GM12873 (cell line): Measurements from ENCODE around the gene GCN1.

Source experiments
- CTCF ChIP-seq: IDR thresholded peaks from 2 replicates; pipeline ENCODE4 v1.5.1; 2012; ENCODE audit warnings: low read depth, mild to moderate bottlenecking, moderate library complexity, low read length, control low read depth; ENCODE audit not compliant: insufficient read depth; ENCODE audit errors: missing control alignments

Gene GCN1

GRCh38 chr12:120115692-120116440 is 78.6 kb downstream of the GCN1 start:
- no peak for TF ChIP-seq CTCF

DNA sequence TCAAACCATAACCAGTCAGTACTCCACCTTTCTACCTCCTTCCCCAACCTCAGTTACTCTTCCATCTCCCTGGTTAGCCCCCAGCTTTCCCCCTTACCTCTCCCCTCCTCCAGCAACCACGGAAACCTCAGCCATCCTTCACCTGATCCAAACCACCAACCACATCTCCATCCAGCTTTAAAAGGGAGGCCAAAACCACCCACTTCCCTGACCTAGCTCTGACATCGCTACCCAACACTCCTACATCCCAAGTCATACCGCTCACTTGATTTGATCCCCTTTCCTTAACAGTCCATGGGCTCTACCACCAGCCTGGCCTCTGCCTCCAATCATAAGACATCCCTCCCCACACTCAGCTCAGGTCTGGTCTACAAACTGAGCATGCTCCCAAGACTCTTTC is 79.4 kb downstream of the GCN1 start:
- no peak for TF ChIP-seq CTCF

GRCh38 chr12:120110550-120111501 is 83.7 kb downstream of the GCN1 start:
- TF ChIP-seq CTCF: peak; percentile 5

DNA sequence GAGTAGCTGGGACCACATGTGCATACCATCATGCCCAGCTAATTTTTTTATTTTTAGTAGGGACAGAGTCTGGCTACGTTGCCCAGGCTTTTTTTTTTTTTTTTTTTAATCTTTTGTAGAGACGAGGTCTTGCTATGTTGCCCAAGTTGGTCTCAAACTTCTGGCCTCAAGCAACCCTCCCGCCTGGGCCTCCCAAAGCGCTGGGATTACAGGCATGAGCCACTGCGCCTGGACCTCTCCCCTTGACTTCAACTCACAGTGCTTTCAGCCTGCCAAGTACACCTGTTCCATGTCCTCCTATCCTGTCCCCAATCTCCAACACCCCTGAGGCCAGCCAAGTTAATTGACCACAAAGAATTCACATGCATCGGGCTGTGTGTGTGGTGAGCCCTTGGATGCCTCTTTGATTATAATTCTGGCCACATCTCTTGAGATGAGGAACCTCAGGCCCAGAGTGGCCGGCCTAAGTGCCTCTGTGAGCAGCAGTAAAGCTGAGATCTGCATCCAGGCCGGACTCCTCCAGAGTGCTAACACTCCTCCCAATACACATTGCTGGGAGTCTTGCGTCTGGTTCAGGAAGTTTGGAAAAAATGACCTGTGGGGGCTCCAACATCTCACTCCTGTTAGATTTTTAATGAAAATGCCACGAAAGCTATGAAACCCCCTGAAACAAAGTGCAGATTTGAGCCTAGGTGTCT is 84.8 kb downstream of the GCN1 start:
- TF ChIP-seq CTCF: no peak

DNA sequence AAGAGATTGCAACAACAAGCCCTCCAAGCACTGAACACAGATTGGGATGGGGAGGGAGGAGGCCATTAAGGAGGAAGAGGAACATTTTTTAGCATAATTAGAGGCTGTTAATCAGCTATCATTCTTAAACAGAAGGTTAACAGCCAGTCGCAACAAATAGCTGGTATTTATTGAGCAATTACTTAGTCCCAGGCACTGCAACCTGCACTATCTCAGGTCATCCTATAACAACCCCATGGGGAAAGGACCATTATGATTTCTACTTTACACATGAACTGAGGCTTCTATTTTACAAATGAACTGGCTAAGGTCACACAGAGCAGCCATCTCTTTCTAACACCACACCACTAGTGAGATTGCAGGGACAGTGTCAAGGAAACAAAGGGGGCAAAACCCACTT is 88.4 kb downstream of the GCN1 start:
- TF ChIP-seq CTCF: no peak

GRCh38 chr12:120103371-120103770 is 91.1 kb downstream of the GCN1 start:
- no peak for TF ChIP-seq CTCF

DNA sequence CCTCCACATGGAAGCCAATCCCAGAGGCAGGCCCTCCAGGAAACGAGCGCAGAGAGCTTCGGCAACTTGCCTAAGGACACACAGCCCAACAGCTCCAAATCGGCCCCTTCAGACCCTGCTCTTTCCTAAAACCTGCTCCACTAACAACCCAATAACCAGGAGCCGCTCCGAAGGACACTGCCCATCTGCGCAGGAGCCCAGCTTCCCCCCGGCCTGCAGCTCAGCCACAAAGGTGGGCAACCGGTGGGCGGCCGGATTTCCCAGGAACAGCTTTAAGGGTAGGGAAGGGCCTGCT is 91.5 kb downstream of the GCN1 start:
- no peak for TF ChIP-seq CTCF
